Mesendoderm (in vitro differentiated cells): Measurements from ENCODE around the gene PRPSAP1.
A peak's percentile ranks its signal among the peaks of the same experiment; 100 is the strongest.

Source experiments
- DNase-seq: peaks from one replicate; pipeline ENCODE4 v3.0.0; 2013
- H2AK5ac ChIP-seq: 2 replicates; pipeline ENCODE4 v1.6.1; 2013; ENCODE audit warnings: low read length, inconsistent platforms
- H2BK120ac ChIP-seq: 2 replicates; pipeline ENCODE4 v1.6.1; 2013; ENCODE audit warnings: low read depth, mild to moderate bottlenecking, low read length, moderate library complexity, mixed read lengths
- H2BK15ac ChIP-seq: replicated peaks from 2 replicates; pipeline ENCODE4 v1.6.1; 2013; ENCODE audit warnings: low read depth, mild to moderate bottlenecking, moderate library complexity
- H2BK5ac ChIP-seq: 2 replicates; pipeline ENCODE4 v1.6.1; 2013; ENCODE audit warnings: low read length, inconsistent platforms
- H3K18ac ChIP-seq: 2 replicates; pipeline ENCODE4 v1.6.1; 2013; ENCODE audit warnings: mild to moderate bottlenecking, low read length, mixed read lengths
- H3K23ac ChIP-seq: one replicate; pipeline ENCODE4 v1.6.1; 2013; ENCODE audit warnings: low read length
- H3K27ac ChIP-seq: 2 replicates; pipeline ENCODE4 v1.5.1; 2013; ENCODE audit warnings: low read depth, mild to moderate bottlenecking, inconsistent platforms, low read length, moderate library complexity
- H3K27me3 ChIP-seq: 2 replicates; pipeline ENCODE4 v1.6.1; 2013; ENCODE audit warnings: low read length, control low read depth, mild to moderate bottlenecking, inconsistent platforms; ENCODE audit not compliant: insufficient read depth, poor library complexity
- H3K36me3 ChIP-seq: 2 replicates; pipeline ENCODE4 v1.6.1; 2013; ENCODE audit warnings: low read length, inconsistent platforms; ENCODE audit not compliant: control insufficient read depth, insufficient read depth
- H3K4ac ChIP-seq: one replicate; pipeline ENCODE4 v1.6.1; 2013; ENCODE audit warnings: low read depth, mild to moderate bottlenecking, low read length, moderate library complexity
- H3K4me1 ChIP-seq: 2 replicates; pipeline ENCODE4 v1.6.1; 2013; ENCODE audit warnings: low read depth, low read length, inconsistent platforms; ENCODE audit not compliant: control insufficient read depth
- H3K4me2 ChIP-seq: 2 replicates; pipeline ENCODE4 v1.6.1; 2013; ENCODE audit warnings: low read length
- H3K4me3 ChIP-seq: 2 replicates; pipeline ENCODE4 v1.5.1; 2013; ENCODE audit warnings: mild to moderate bottlenecking, low read length
- H3K56ac ChIP-seq: one replicate; pipeline ENCODE4 v1.6.1; 2013; ENCODE audit warnings: low read length
- H3K79me1 ChIP-seq: 2 replicates; pipeline ENCODE4 v1.6.1; 2013; ENCODE audit warnings: low read length, inconsistent platforms
- H3K79me2 ChIP-seq: 2 replicates; pipeline ENCODE4 v1.6.1; 2013; ENCODE audit warnings: mild to moderate bottlenecking, low read length; ENCODE audit not compliant: control insufficient read depth, insufficient read depth
- H3K9ac ChIP-seq: 2 replicates; pipeline ENCODE4 v1.6.1; 2013; ENCODE audit warnings: low read length, inconsistent platforms
- H4K5ac ChIP-seq: one replicate; pipeline ENCODE4 v1.6.1; 2013; ENCODE audit warnings: low read length
- H4K8ac ChIP-seq: one replicate; pipeline ENCODE4 v1.6.1; 2013; ENCODE audit warnings: low read depth, mild to moderate bottlenecking, control low read depth, low read length, moderate library complexity
- WGBS: extraction: QIAGEN DNeasy Blood & Tissue Kit; methylation state at CpG from one replicate; pipeline ENCODE4 v1.1.7; 2013; ENCODE audit warnings: low lambda C conversion rate, missing lambda C conversion rate; ENCODE audit not compliant: insufficient coverage; ENCODE audit errors: extremely low coverage; 5-methylcytosine and 5-hydroxymethylcytosine counted together

PRPSAP1 gene

GRCh38 chr17:76265624-76266243, 88.0 kb downstream of the PRPSAP1 start:
- H3K4me2 ChIP-seq = no peak overlapping the region
- no peak overlapping the region for H2BK5ac ChIP-seq
- H3K79me1 ChIP-seq = peaks cover 10% of the 10 kb centered on the region
- no CpG with 5 or more reads among the region's 76 CpGs for WGBS
- H2AK5ac ChIP-seq = no peak overlapping the region
- H3K56ac ChIP-seq = peak overlapping the region; percentile 92
- H3K4me3 ChIP-seq = peak overlapping the region; percentile 73
- H3K79me2 ChIP-seq = peaks cover 11% of the 10 kb centered on the region
- no peak overlapping the region for H2BK15ac ChIP-seq
- no peak overlapping the region for H3K23ac ChIP-seq
- peak overlapping the region; percentile 70 for H3K4ac ChIP-seq
- no peaks in the 10 kb centered on the region for H3K27me3 ChIP-seq
- H4K8ac ChIP-seq = no peak overlapping the region
- DNase-seq = peak; percentile 71
- peak overlapping the region; percentile 23 for H2BK120ac ChIP-seq
- H3K4me1 ChIP-seq = peaks cover 9% of the 10 kb centered on the region
- H3K18ac ChIP-seq = peak overlapping the region; percentile 88
- peak overlapping the region; percentile 69 for H3K9ac ChIP-seq
- H4K5ac ChIP-seq = no peak overlapping the region
- H3K36me3 ChIP-seq = no peaks in the 10 kb centered on the region
- peak overlapping the region; percentile 29 for H3K27ac ChIP-seq

- peak within 1 kb of the TSS; percentile 59 for H2BK5ac ChIP-seq
- peak within 1 kb of the TSS; percentile 70 for H3K4ac ChIP-seq
- H4K5ac ChIP-seq = peak within 1 kb of the TSS; percentile 71
- peak; percentile 99 for DNase-seq
- H3K27ac ChIP-seq = peak within 1 kb of the TSS; percentile 77
- H3K23ac ChIP-seq = no peak within 1 kb of the TSS
- H4K8ac ChIP-seq = no peak within 1 kb of the TSS
- peak within 1 kb of the TSS; percentile 23 for H2BK120ac ChIP-seq
- H3K18ac ChIP-seq = peak within 1 kb of the TSS; percentile 88
- no peak within 1 kb of the TSS for H2BK15ac ChIP-seq
- H3K79me1 ChIP-seq = peaks cover 9% of the 10 kb centered on the region
- no peak within 1 kb of the TSS for H2AK5ac ChIP-seq
- H3K9ac ChIP-seq = peak within 1 kb of the TSS; percentile 69
- H3K4me3 ChIP-seq = peak within 1 kb of the TSS; percentile 73
- H3K27me3 ChIP-seq = no peaks in the 10 kb centered on the region
- WGBS = no CpG with 5 or more reads among the region's 94 CpGs
- no peaks in the 10 kb centered on the region for H3K36me3 ChIP-seq
- H3K4me1 ChIP-seq = peaks cover 9% of the 10 kb centered on the region
- peaks cover 11% of the 10 kb centered on the region for H3K79me2 ChIP-seq
- H3K56ac ChIP-seq = peak within 1 kb of the TSS; percentile 92
- peak within 1 kb of the TSS; percentile 69 for H3K4me2 ChIP-seq
Observed at GRCh38 chr17:76264755-76265623, 88.7 kb downstream of the PRPSAP1 start, which contains the start of gene UBALD2. Gene UBALD2, plus strand, starts transcription at chr17:76265348. Its CDS starts 158 bp downstream, at chr17:76265506.

GRCh38 chr17:76264425-76264754, 89.3 kb downstream of the PRPSAP1 start:
- no peak overlapping the region for H3K23ac ChIP-seq
- no CpG with 5 or more reads among the region's 9 CpGs for WGBS

GRCh38 chr17:76263896-76264295, 89.8 kb downstream of the PRPSAP1 start:
- H3K79me2 ChIP-seq = peaks cover 9% of the 10 kb centered on the region
- no peak overlapping the region for H4K5ac ChIP-seq
- H3K36me3 ChIP-seq = no peaks in the 10 kb centered on the region
- peaks cover 4% of the 10 kb centered on the region for H3K79me1 ChIP-seq
- no CpG with 5 or more reads among the region's 5 CpGs for WGBS
- H3K27ac ChIP-seq = no peak overlapping the region
- H4K8ac ChIP-seq = no peak overlapping the region
- no peak overlapping the region for H3K18ac ChIP-seq
- H3K27me3 ChIP-seq = no peaks in the 10 kb centered on the region
- H3K4ac ChIP-seq = no peak overlapping the region
- no peak overlapping the region for H2BK120ac ChIP-seq
- H3K23ac ChIP-seq = no peak overlapping the region
- peaks cover 9% of the 10 kb centered on the region for H3K4me1 ChIP-seq
- no peak overlapping the region for H3K4me2 ChIP-seq
- no peak overlapping the region for H3K56ac ChIP-seq
- H2BK5ac ChIP-seq = no peak overlapping the region
- H2BK15ac ChIP-seq = no peak overlapping the region
- no peak for DNase-seq
- H3K4me3 ChIP-seq = no peak overlapping the region
- no peak overlapping the region for H2AK5ac ChIP-seq
- no peak overlapping the region for H3K9ac ChIP-seq

More at GRCh38 chr17:76264425-76264754, 89.3 kb downstream of the PRPSAP1 start:
- H3K27me3 ChIP-seq = no peaks in the 10 kb centered on the region
- peaks cover 9% of the 10 kb centered on the region for H3K4me1 ChIP-seq
- no peak overlapping the region for H3K4ac ChIP-seq
- peak overlapping the region; percentile 70 for H3K56ac ChIP-seq
- no peak overlapping the region for H2BK120ac ChIP-seq
- H3K79me2 ChIP-seq = peaks cover 9% of the 10 kb centered on the region
- H3K79me1 ChIP-seq = peaks cover 7% of the 10 kb centered on the region
- H3K4me2 ChIP-seq = no peak overlapping the region
- no peak overlapping the region for H3K18ac ChIP-seq
- peak overlapping the region; percentile 45 for H3K9ac ChIP-seq
- H4K5ac ChIP-seq = peak overlapping the region; percentile 71
- no peaks in the 10 kb centered on the region for H3K36me3 ChIP-seq
- no peak overlapping the region for H2BK15ac ChIP-seq
- no peak overlapping the region for H3K4me3 ChIP-seq
- no peak overlapping the region for H3K27ac ChIP-seq
- H2BK5ac ChIP-seq = no peak overlapping the region
- no peak overlapping the region for H4K8ac ChIP-seq
- H2AK5ac ChIP-seq = no peak overlapping the region
- DNase-seq = no peak

- Histone ChIP-seq H2AK5ac (no peak overlapping the region), H3K9ac (no peak overlapping the region), H3K23ac (no peak overlapping the region), H2BK15ac (no peak overlapping the region), H3K4ac (no peak overlapping the region), H3K79me2 (peaks cover 7% of the 10 kb centered on the region), H3K27ac (no peak overlapping the region), H3K18ac (no peak overlapping the region), H3K56ac (peak overlapping the region; percentile 42), H3K4me1 (peaks cover 6% of the 10 kb centered on the region), H3K36me3 (no peaks in the 10 kb centered on the region), H3K27me3 (no peaks in the 10 kb centered on the region), H4K8ac (no peak overlapping the region), H3K4me3 (no peak overlapping the region), H3K4me2 (no peak overlapping the region), H4K5ac (no peak overlapping the region), H2BK120ac (no peak overlapping the region), H3K79me1 (peaks cover 3% of the 10 kb centered on the region), H2BK5ac (no peak overlapping the region)
- DNase-seq = no peak
- no CpG with 5 or more reads among the region's 9 CpGs for WGBS
Observed at GRCh38 chr17:76262732-76263344, 90.9 kb downstream of the PRPSAP1 start.
